ENCODE measurements around the gene SLC7A8.

SLC7A8 gene

GRCh38 chr14:23186913-23187654 is 3.6 kb upstream of the SLC7A8 start:
- H3K36me3 Mint-ChIP-seq (ENCODE audit: low read depth): no peaks in the 10 kb centered on the region
- peak; percentile 23 for DNase-seq

GRCh38 chr14:23185063-23185462 is 1.6 kb upstream of the SLC7A8 start:
- no peaks in the 10 kb centered on the region for H3K36me3 Mint-ChIP-seq (ENCODE audit: low read depth)
- TF ChIP-seq CTCF (IDR thresholded peaks at IDR 0.05): no peak
- no peak overlapping the region for H3K4me3 Mint-ChIP-seq
- H3K27me3 Mint-ChIP-seq (ENCODE audit: low read depth, poor library complexity): peaks cover 3% of the 10 kb centered on the region
- no peaks in the 10 kb centered on the region for H3K9me3 Mint-ChIP-seq
- H3K27ac Mint-ChIP-seq: no peak overlapping the region
- no peak for DNase-seq
- H3K4me1 Mint-ChIP-seq: peaks cover 11% of the 10 kb centered on the region

More at GRCh38 chr14:23186913-23187654, 3.6 kb upstream of the SLC7A8 start:
- peak; percentile 70 for TF ChIP-seq CTCF (IDR thresholded peaks at IDR 0.05)
- Mint-ChIP-seq H3K27me3 (ENCODE audit: low read depth, poor library complexity) (no peaks in the 10 kb centered on the region), H3K4me1 (peaks cover 11% of the 10 kb centered on the region), H3K4me3 (no peak overlapping the region), H3K9me3 (no peaks in the 10 kb centered on the region), H3K27ac (no peak overlapping the region)

GRCh38 chr14:23183158-23183470 is 346 bp downstream of the SLC7A8 start:
- no peaks in the 10 kb centered on the region for H3K36me3 Mint-ChIP-seq (ENCODE audit: low read depth)
- DNase-seq: no peak
- H3K27ac Mint-ChIP-seq: no peak overlapping the region
- H3K4me3 Mint-ChIP-seq: no peak overlapping the region
- TF ChIP-seq CTCF (IDR thresholded peaks at IDR 0.05): no peak
- H3K4me1 Mint-ChIP-seq: peaks cover 23% of the 10 kb centered on the region
- peaks cover 9% of the 10 kb centered on the region for H3K27me3 Mint-ChIP-seq (ENCODE audit: low read depth, poor library complexity)
- no peaks in the 10 kb centered on the region for H3K9me3 Mint-ChIP-seq

GRCh38 chr14:23182372-23183157 is 895 bp downstream of the SLC7A8 start:
- peaks cover 9% of the 10 kb centered on the region for H3K27me3 Mint-ChIP-seq (ENCODE audit: low read depth, poor library complexity)
- peak; percentile 66 for DNase-seq
- peaks cover 28% of the 10 kb centered on the region for H3K4me1 Mint-ChIP-seq
- no peaks in the 10 kb centered on the region for H3K9me3 Mint-ChIP-seq
- H3K4me3 Mint-ChIP-seq: no peak overlapping the region
- no peak for TF ChIP-seq CTCF (IDR thresholded peaks at IDR 0.05)
- no peaks in the 10 kb centered on the region for H3K36me3 Mint-ChIP-seq (ENCODE audit: low read depth)
- H3K27ac Mint-ChIP-seq: no peak overlapping the region

GRCh38 chr14:23181946-23182345 is 1.5 kb downstream of the SLC7A8 start:
- Mint-ChIP-seq H3K4me3 (no peak overlapping the region), H3K4me1 (peaks cover 31% of the 10 kb centered on the region), H3K27me3 (ENCODE audit: low read depth, poor library complexity) (peaks cover 9% of the 10 kb centered on the region), H3K36me3 (ENCODE audit: low read depth) (no peaks in the 10 kb centered on the region), H3K27ac (no peak overlapping the region), H3K9me3 (no peaks in the 10 kb centered on the region)
- TF ChIP-seq CTCF (IDR thresholded peaks at IDR 0.05): no peak
- no peak for DNase-seq
